Calu3 (cell line): ENCODE measurements around the gene ADGRF3. TPM values are rescaled to one million over a fixed set of nuclear protein-coding genes. Genes with fewer than 3 reads are reported as not detected.
"Not testable (repeated sequence)": the region's sequence is repeated elsewhere in the genome, so short reads cannot be mapped to it uniquely, and the experiment has no call there.

Source experiments
- BruUV-seq: library from RNA; stranded (reverse); fragments of 400-500 nt; replicated peaks from 2 replicates; lab custom pipeline; 2021; lab: Mats Ljungman, UMichigan
- CTCF ChIA-PET: fragments of 300-600 bp; sonication (Branson Sonifier 250); formaldehyde crosslinking; loops from one replicate; lab custom pipeline; 2022; ENCODE audit warnings: antibody characterized with exemption; lab: Charles Lee
- DNase-seq: peaks from one replicate; pipeline ENCODE4 v3.0.0; 2022
- H3K27ac Mint-ChIP-seq: one replicate; pipeline ENCODE4 v1.8.0; 2022; ENCODE audit warnings: mixed read lengths; ENCODE audit not compliant: unreplicated experiment
- H3K27me3 Mint-ChIP-seq: one replicate; pipeline ENCODE4 v1.8.0; 2022; ENCODE audit warnings: mixed read lengths; ENCODE audit not compliant: unreplicated experiment
- H3K36me3 Mint-ChIP-seq: one replicate; pipeline ENCODE4 v1.8.0; 2022; ENCODE audit warnings: mild to moderate bottlenecking, moderate library complexity, mixed read lengths; ENCODE audit not compliant: insufficient read depth, unreplicated experiment
- H3K4me1 Mint-ChIP-seq: one replicate; pipeline ENCODE4 v1.8.0; 2022; ENCODE audit warnings: mild to moderate bottlenecking, low read depth, mixed read lengths; ENCODE audit not compliant: unreplicated experiment
- H3K4me3 Mint-ChIP-seq: one replicate; pipeline ENCODE4 v1.8.0; 2022; ENCODE audit warnings: mild to moderate bottlenecking, low read depth, moderate library complexity, mixed read lengths; ENCODE audit not compliant: unreplicated experiment
- H3K9me3 Mint-ChIP-seq: one replicate; pipeline ENCODE4 v1.8.0; 2022; ENCODE audit warnings: low read depth, mixed read lengths; ENCODE audit not compliant: unreplicated experiment
- intact Hi-C: fragments of 100-400 bp; cut with micrococcal nuclease; formaldehyde crosslinking; loops from one replicate; pipeline ENCODE4 v1.10.0; 2022; ENCODE audit not compliant: unreplicated experiment
- total RNA-seq: library from RNA; stranded (reverse); gene quantifications from 2 replicates; pipeline ENCODE4 v1.2.3, GENCODE V29; 2022
- TF ChIP-seq, protein P1 (sequence below): fragments of 200-600 bp; IDR thresholded peaks from one replicate; pipeline ENCODE4 v1.8.0; 2022; ENCODE audit warnings: antibody characterized with exemption; ENCODE audit not compliant: unreplicated experiment

Gene ADGRF3
- total RNA-seq, 1 experiment from 2014 or later, result 0.59 TPM

- H3K27me3 Mint-ChIP-seq, result no peaks in the 10 kb centered on the region
- CTCF ChIA-PET, result no interaction called here
Observed at GRCh38 chr2:26376799-26377198, 30.2 kb upstream of the ADGRF3 start.

DNA sequence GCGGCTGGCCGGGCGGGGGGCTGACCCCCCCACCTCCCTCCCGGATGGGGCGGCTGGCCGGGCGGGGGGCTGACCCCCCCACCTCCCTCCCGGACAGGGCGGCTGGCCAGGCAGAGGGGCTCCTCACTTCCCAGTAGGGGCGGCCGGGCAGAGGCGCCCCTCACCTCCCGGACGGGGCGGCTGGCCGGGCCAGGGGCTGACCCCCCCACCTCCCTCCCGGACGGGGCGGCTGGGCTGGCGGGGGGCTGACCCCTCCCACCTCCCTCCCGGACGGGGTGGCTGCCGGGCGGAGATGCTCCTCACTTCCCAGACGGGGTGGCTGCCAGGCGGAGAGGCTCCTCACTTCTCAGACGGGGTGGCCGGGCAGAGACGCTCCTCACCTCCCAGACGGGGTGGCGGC is 24.3 kb upstream of the ADGRF3 start:
- intact Hi-C loops, H3K9me3 Mint-ChIP-seq, H3K4me1 Mint-ChIP-seq, BruUV-seq, H3K27ac Mint-ChIP-seq, H3K4me3 Mint-ChIP-seq, H3K27me3 Mint-ChIP-seq, DNase-seq, CTCF ChIA-PET: not testable (repeated sequence)
- H3K36me3 Mint-ChIP-seq, result peaks cover 18% of the 10 kb centered on the region

More at GRCh38 chr2:26376799-26377198, 30.2 kb upstream of the ADGRF3 start:
- no peaks in the 10 kb centered on the region for H3K9me3 Mint-ChIP-seq
- peaks cover 30% of the 10 kb centered on the region for H3K36me3 Mint-ChIP-seq
- intact Hi-C loops, result no loop called here
- H3K4me3 Mint-ChIP-seq, result no peak overlapping the region
- no peaks in the 10 kb centered on the region for H3K4me1 Mint-ChIP-seq
- no peak overlapping the region for H3K27ac Mint-ChIP-seq
- no peak for DNase-seq
- TF ChIP-seq, protein P1, sequence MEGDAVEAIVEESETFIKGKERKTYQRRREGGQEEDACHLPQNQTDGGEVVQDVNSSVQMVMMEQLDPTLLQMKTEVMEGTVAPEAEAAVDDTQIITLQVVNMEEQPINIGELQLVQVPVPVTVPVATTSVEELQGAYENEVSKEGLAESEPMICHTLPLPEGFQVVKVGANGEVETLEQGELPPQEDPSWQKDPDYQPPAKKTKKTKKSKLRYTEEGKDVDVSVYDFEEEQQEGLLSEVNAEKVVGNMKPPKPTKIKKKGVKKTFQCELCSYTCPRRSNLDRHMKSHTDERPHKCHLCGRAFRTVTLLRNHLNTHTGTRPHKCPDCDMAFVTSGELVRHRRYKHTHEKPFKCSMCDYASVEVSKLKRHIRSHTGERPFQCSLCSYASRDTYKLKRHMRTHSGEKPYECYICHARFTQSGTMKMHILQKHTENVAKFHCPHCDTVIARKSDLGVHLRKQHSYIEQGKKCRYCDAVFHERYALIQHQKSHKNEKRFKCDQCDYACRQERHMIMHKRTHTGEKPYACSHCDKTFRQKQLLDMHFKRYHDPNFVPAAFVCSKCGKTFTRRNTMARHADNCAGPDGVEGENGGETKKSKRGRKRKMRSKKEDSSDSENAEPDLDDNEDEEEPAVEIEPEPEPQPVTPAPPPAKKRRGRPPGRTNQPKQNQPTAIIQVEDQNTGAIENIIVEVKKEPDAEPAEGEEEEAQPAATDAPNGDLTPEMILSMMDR, result no peak
- no TSS peak for BruUV-seq

DNA sequence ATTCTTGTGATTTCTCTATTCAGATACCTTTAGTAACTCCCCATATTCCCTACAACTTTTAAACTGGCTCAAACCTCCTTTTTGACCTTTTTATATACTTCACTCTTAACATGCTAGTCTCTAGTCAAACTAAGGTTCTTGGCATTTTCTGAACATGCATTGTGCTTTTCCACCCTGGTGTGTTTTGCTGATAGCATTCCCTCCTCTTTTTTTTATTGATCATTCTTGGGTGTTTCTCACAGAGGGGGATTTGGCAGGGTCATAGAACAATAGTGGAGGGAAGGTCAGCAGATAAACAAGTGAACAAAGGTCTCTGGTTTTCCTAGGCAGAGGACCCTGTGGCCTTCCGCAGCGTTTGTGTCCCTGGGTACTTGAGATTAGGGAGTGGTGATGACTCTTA is 23.1 kb upstream of the ADGRF3 start:
- CTCF ChIA-PET, DNase-seq, H3K4me3 Mint-ChIP-seq, H3K9me3 Mint-ChIP-seq, H3K27me3 Mint-ChIP-seq, H3K27ac Mint-ChIP-seq, BruUV-seq, H3K4me1 Mint-ChIP-seq, intact Hi-C loops: not testable (repeated sequence)
- H3K36me3 Mint-ChIP-seq, result peaks cover 12% of the 10 kb centered on the region

- no TSS peak for BruUV-seq
- no peak overlapping the region for H3K27ac Mint-ChIP-seq
- DNase-seq, result no peak
- CTCF ChIA-PET, result no interaction called here
- H3K36me3 Mint-ChIP-seq, result peaks cover 7% of the 10 kb centered on the region
- no peaks in the 10 kb centered on the region for H3K27me3 Mint-ChIP-seq
- H3K9me3 Mint-ChIP-seq, result no peaks in the 10 kb centered on the region
- H3K4me3 Mint-ChIP-seq, result no peak overlapping the region
- H3K4me1 Mint-ChIP-seq, result peaks cover 16% of the 10 kb centered on the region
- intact Hi-C loops, result no loop called here
- TF ChIP-seq, protein P1, result no peak
Observed at GRCh38 chr2:26366957-26367356, 20.4 kb upstream of the ADGRF3 start.

- no peak for DNase-seq
- peaks cover 26% of the 10 kb centered on the region for H3K4me1 Mint-ChIP-seq
- no peak overlapping the region for H3K27ac Mint-ChIP-seq
- peaks cover 7% of the 10 kb centered on the region for H3K36me3 Mint-ChIP-seq
- no peaks in the 10 kb centered on the region for H3K27me3 Mint-ChIP-seq
- H3K9me3 Mint-ChIP-seq, result no peaks in the 10 kb centered on the region
- TF ChIP-seq, protein P1, result no peak
- intact Hi-C loops, result loop anchor here (5.0 kb wide), 1 partner anchor 33 kb away; no protein-coding TSS in a partner anchor
- no TSS peak for BruUV-seq
- CTCF ChIA-PET, result interaction anchor here (1.1 kb wide), 1 partner anchor 9 kb away, joined by 3 read pairs; no protein-coding TSS in a partner anchor
- H3K4me3 Mint-ChIP-seq, result no peak overlapping the region
Observed at GRCh38 chr2:26364669-26365068, 18.1 kb upstream of the ADGRF3 start.
